Measurements from ENCODE around the gene TTF2.

DNA sequence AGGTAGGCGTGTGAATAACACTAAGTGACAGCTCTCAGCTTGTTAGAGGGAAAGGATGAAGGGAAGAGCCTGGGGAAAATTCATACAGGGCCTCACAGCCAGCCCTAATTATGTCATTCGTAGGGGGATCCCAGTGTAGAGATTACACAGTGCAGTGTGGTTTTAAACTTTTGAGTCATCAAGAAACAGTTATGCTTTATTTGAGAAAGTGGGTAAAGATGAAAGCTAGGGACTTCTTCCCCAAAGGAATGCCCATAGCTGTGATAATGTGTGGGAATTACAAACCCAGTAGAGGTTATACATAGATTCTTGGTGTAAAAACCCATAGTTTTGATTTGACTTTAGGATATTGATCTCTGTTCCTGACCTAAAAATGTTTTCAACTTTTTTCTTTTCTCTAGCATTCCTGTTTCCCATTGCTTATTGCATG lies 1.9 kb downstream of the TTF2 start:
- TF ChIP-seq EZH2 (IDR thresholded peaks at IDR 0.05) = no peak
- TF ChIP-seq, protein P1, sequence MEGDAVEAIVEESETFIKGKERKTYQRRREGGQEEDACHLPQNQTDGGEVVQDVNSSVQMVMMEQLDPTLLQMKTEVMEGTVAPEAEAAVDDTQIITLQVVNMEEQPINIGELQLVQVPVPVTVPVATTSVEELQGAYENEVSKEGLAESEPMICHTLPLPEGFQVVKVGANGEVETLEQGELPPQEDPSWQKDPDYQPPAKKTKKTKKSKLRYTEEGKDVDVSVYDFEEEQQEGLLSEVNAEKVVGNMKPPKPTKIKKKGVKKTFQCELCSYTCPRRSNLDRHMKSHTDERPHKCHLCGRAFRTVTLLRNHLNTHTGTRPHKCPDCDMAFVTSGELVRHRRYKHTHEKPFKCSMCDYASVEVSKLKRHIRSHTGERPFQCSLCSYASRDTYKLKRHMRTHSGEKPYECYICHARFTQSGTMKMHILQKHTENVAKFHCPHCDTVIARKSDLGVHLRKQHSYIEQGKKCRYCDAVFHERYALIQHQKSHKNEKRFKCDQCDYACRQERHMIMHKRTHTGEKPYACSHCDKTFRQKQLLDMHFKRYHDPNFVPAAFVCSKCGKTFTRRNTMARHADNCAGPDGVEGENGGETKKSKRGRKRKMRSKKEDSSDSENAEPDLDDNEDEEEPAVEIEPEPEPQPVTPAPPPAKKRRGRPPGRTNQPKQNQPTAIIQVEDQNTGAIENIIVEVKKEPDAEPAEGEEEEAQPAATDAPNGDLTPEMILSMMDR (IDR thresholded peaks at IDR 0.05) = no peak
